ENCODE measurements around the gene RPS6KA2.

Gene RPS6KA2

DNA sequence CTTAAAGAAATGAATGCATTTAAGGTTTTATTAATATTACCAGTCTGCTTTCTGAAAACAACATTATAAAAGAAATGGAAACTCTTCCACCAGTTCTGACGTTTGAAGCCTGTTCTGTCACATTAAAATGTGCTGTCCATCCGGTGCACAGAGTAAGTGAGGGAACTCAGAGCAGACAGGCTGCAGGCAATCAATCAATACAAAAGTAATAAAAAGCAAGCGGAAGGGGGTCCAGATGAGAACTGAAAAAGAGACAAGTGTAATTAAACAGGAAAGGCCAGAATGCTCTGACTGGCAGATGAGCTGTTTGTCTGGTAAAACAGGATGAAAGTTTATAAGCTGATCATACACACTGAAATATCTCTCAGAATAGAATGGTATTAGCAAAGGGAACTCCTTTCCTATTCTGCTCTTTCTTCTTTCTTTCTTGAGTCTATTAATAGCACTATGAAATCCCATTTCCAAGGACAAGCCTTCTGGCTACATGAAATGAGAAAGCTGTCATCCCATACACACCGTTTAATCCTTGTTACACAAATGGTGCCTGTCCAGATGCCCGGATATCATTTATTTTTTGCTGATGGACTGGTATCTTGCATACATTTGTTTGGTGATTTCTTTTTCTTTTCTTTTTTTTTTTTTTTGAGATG is 134.8 kb downstream of the RPS6KA2 start:
- Mint-ChIP-seq H3K27me3 (ENCODE audit: low read depth) (no peaks in the 10 kb centered on the region), H3K4me1 (ENCODE audit: low read depth) (peaks cover 12% of the 10 kb centered on the region), H3K36me3 (ENCODE audit: low read depth) (peaks cover 13% of the 10 kb centered on the region), H3K4me3 (no peak overlapping the region), H3K27ac (no peak overlapping the region), H3K9me3 (peaks cover 11% of the 10 kb centered on the region)
- no peak for DNase-seq (ENCODE audit: low spot score)

GRCh38 chr6:166490671-166491500 is 136.2 kb downstream of the RPS6KA2 start:
- DNase-seq (ENCODE audit: low spot score), result no peak
- H3K36me3 Mint-ChIP-seq (ENCODE audit: low read depth), result peaks cover 16% of the 10 kb centered on the region
- peaks cover 14% of the 10 kb centered on the region for H3K4me1 Mint-ChIP-seq (ENCODE audit: low read depth)
- no peak overlapping the region for H3K27ac Mint-ChIP-seq
- H3K4me3 Mint-ChIP-seq, result no peak overlapping the region
- H3K27me3 Mint-ChIP-seq (ENCODE audit: low read depth), result no peaks in the 10 kb centered on the region
- H3K9me3 Mint-ChIP-seq, result peaks cover 13% of the 10 kb centered on the region

GRCh38 chr6:166489301-166490155 is 137.5 kb downstream of the RPS6KA2 start:
- H3K36me3 Mint-ChIP-seq (ENCODE audit: low read depth), result peaks cover 16% of the 10 kb centered on the region
- H3K27ac Mint-ChIP-seq, result peak overlapping the region; percentile 20
- no peaks in the 10 kb centered on the region for H3K27me3 Mint-ChIP-seq (ENCODE audit: low read depth)
- peaks cover 13% of the 10 kb centered on the region for H3K9me3 Mint-ChIP-seq
- H3K4me3 Mint-ChIP-seq, result no peak overlapping the region
- peaks cover 14% of the 10 kb centered on the region for H3K4me1 Mint-ChIP-seq (ENCODE audit: low read depth)
- no peak for DNase-seq (ENCODE audit: low spot score)

- peak overlapping the region; percentile 93 for H3K27ac Mint-ChIP-seq
- peaks cover 13% of the 10 kb centered on the region for H3K9me3 Mint-ChIP-seq
- H3K4me3 Mint-ChIP-seq, result peak overlapping the region; percentile 64
- peaks cover 16% of the 10 kb centered on the region for H3K36me3 Mint-ChIP-seq (ENCODE audit: low read depth)
- no peak for DNase-seq (ENCODE audit: low spot score)
- peaks cover 14% of the 10 kb centered on the region for H3K4me1 Mint-ChIP-seq (ENCODE audit: low read depth)
- H3K27me3 Mint-ChIP-seq (ENCODE audit: low read depth), result no peaks in the 10 kb centered on the region
Measured at GRCh38 chr6:166488701-166489100, 138.3 kb downstream of the RPS6KA2 start.

DNA sequence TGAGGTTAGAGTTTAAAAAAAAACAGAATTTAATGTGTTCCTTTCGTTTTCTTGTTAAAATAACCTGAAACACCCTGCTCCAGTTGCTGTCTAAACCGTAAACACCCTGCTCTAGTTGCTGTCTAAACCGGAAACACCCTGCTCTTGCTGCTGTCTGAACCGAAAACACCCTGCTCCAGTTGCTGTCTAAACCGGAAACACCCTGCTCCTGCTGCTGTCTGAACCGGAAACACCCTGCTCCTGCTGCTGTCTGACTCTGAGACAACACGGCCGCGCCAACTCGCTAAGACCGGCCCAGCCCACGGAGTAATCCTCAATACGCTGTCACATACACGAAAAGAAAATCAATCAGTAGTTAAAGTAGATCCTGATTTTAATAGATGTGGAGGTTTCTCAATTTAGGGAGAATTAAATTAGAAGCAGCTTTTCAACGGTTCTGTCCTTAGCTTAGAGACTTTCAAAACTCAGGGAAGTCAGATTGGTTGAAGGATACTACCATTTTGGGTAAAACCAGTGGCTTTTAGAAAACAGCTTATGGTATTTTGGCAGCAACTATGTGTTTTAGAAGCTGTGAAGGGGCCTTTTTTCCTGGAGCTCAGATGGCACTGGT is 138.9 kb downstream of the RPS6KA2 start:
- peaks cover 14% of the 10 kb centered on the region for H3K4me1 Mint-ChIP-seq (ENCODE audit: low read depth)
- H3K36me3 Mint-ChIP-seq (ENCODE audit: low read depth), result peaks cover 16% of the 10 kb centered on the region
- peak overlapping the region; percentile 64 for H3K4me3 Mint-ChIP-seq
- H3K27me3 Mint-ChIP-seq (ENCODE audit: low read depth), result no peaks in the 10 kb centered on the region
- H3K27ac Mint-ChIP-seq, result peak overlapping the region; percentile 93
- peaks cover 13% of the 10 kb centered on the region for H3K9me3 Mint-ChIP-seq
- peak; percentile 67 for DNase-seq (ENCODE audit: low spot score)

GRCh38 chr6:166487148-166487547 is 139.9 kb downstream of the RPS6KA2 start:
- H3K4me1 Mint-ChIP-seq (ENCODE audit: low read depth), result peaks cover 14% of the 10 kb centered on the region
- H3K27ac Mint-ChIP-seq, result peak overlapping the region; percentile 93
- peaks cover 16% of the 10 kb centered on the region for H3K36me3 Mint-ChIP-seq (ENCODE audit: low read depth)
- peak overlapping the region; percentile 64 for H3K4me3 Mint-ChIP-seq
- H3K9me3 Mint-ChIP-seq, result peaks cover 13% of the 10 kb centered on the region
- DNase-seq (ENCODE audit: low spot score), result no peak
- H3K27me3 Mint-ChIP-seq (ENCODE audit: low read depth), result no peaks in the 10 kb centered on the region

GRCh38 chr6:166486536-166486880 is 140.5 kb downstream of the RPS6KA2 start:
- Mint-ChIP-seq H3K36me3 (ENCODE audit: low read depth) (peaks cover 16% of the 10 kb centered on the region), H3K9me3 (peaks cover 13% of the 10 kb centered on the region), H3K27ac (no peak overlapping the region), H3K4me3 (no peak overlapping the region), H3K27me3 (ENCODE audit: low read depth) (no peaks in the 10 kb centered on the region), H3K4me1 (ENCODE audit: low read depth) (peaks cover 14% of the 10 kb centered on the region)
- no peak for DNase-seq (ENCODE audit: low spot score)

DNA sequence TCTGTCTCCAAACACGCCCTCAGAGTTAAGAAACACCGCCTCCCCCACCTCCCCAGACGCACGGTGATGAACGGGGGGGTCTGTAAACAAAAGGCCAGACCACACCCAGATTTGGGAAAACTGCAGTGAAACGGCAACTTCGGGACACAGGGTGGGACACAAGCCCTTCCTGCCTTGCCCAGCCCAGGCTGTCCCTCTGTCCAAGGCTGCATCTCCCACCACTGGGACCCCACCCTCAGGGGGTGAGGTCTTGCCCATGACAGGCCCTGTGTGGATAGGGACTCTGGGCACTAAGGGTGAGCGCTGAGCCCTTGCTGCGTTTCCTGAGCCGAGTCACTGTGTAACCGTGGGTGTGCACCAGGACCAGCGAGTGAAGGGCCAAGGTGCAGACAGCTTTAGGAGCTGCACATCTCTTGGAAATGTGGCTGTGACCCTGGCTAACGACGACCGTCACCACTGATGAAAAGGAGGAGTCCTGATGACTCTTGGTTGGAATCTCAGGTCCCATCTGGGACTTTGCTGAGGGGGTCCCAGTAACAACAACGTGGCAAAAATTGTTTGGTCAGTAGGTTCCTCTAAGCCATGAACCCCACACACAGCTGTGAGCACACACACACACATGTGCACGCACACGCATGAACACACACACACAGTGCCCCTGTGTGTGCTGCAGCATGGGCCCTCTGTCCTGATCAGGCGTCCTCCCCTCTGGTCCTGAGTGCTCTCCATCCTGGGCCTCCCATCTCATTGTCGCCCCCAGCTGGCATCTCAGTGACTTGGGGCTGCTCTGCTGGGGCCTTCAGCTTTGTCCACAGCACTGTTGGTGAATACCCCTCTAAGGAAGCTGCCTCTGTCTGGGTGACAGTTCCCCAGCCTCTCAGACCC is 141.2 kb downstream of the RPS6KA2 start:
- Mint-ChIP-seq H3K4me3 (no peak overlapping the region), H3K27me3 (ENCODE audit: low read depth) (no peaks in the 10 kb centered on the region), H3K9me3 (peaks cover 13% of the 10 kb centered on the region), H3K4me1 (ENCODE audit: low read depth) (peaks cover 14% of the 10 kb centered on the region), H3K27ac (no peak overlapping the region), H3K36me3 (ENCODE audit: low read depth) (peaks cover 16% of the 10 kb centered on the region)
- no peak for DNase-seq (ENCODE audit: low spot score)

GRCh38 chr6:166484863-166485262 is 142.2 kb downstream of the RPS6KA2 start:
- H3K27me3 Mint-ChIP-seq (ENCODE audit: low read depth), result no peaks in the 10 kb centered on the region

GRCh38 chr6:166483573-166484250 is 143.3 kb downstream of the RPS6KA2 start:
- H3K9me3 Mint-ChIP-seq, result peaks cover 13% of the 10 kb centered on the region
- H3K27ac Mint-ChIP-seq, result no peak overlapping the region
- DNase-seq (ENCODE audit: low spot score), result no peak
- peaks cover 14% of the 10 kb centered on the region for H3K36me3 Mint-ChIP-seq (ENCODE audit: low read depth)
- H3K4me1 Mint-ChIP-seq (ENCODE audit: low read depth), result peaks cover 14% of the 10 kb centered on the region
- H3K27me3 Mint-ChIP-seq (ENCODE audit: low read depth), result no peaks in the 10 kb centered on the region
- no peak overlapping the region for H3K4me3 Mint-ChIP-seq

More at GRCh38 chr6:166484863-166485262, 142.2 kb downstream of the RPS6KA2 start:
- H3K36me3 Mint-ChIP-seq (ENCODE audit: low read depth), result peaks cover 16% of the 10 kb centered on the region
- H3K9me3 Mint-ChIP-seq, result peaks cover 13% of the 10 kb centered on the region
- no peak for DNase-seq (ENCODE audit: low spot score)
- H3K27ac Mint-ChIP-seq, result peak overlapping the region; percentile 60
- H3K4me3 Mint-ChIP-seq, result no peak overlapping the region
- peaks cover 14% of the 10 kb centered on the region for H3K4me1 Mint-ChIP-seq (ENCODE audit: low read depth)

DNA sequence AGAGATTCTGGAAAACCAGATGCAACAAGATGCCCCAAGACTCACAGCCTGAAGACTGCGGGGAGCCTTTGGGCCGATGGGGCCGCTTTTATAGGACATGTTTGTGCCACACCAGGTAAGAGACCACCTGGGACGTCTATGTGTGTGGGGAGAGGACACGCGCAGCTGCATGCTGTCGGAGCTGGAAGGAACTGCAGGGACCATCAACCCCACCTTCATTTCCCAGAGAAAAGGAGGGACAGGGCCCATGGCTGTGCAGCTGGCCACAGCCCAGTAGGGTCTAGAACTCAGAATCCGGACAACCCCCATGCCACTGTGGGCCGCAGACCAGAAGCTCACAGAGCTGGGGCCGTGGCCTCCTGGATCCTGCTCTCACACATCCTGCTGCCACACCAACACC is 144.0 kb downstream of the RPS6KA2 start:
- H3K4me3 Mint-ChIP-seq, result no peak overlapping the region
- no peak overlapping the region for H3K27ac Mint-ChIP-seq
- H3K4me1 Mint-ChIP-seq (ENCODE audit: low read depth), result peaks cover 10% of the 10 kb centered on the region
- DNase-seq (ENCODE audit: low spot score), result no peak
- H3K9me3 Mint-ChIP-seq, result peaks cover 10% of the 10 kb centered on the region
- H3K27me3 Mint-ChIP-seq (ENCODE audit: low read depth), result no peaks in the 10 kb centered on the region
- peaks cover 10% of the 10 kb centered on the region for H3K36me3 Mint-ChIP-seq (ENCODE audit: low read depth)

DNA sequence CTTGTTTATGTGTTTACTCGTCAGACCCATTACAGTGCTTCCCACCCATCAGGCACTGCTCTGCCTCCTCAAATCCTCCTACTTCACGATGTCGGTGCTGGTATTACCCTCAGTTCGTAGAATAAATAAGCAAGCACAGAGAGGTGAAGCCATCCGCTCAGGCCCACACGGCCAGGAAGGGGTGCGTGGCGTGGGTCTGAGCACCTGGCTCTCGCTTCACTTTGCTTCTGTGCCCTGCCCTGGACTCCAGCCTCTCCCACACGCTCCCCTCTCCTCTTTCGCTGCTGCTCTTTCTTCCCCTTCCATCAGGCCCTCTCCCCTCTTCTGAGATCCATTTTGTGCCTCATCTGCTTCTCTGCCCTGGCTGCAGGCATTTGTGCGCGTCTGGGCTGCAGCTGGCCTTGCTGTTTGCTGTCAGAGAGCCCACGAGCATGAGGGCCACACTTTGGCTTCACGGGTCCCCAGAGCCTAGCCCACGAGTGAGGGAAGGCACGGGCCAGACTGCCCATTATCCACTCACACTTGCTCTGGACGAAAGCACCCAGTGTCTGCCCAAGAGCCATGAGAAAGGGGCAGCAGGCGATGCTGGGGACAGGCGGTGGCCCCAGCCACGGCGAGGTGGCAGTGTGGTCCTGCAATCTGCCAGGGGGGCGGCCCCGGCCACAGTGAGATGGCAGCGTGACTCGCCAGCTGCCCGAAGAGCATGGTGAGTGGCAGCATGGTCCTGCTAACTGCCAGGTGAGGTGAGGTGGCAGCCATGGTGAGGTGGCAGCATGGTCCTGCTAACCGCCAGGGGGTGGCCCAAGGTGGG is 148.1 kb downstream of the RPS6KA2 start:
- no peak for DNase-seq (ENCODE audit: low spot score)
- Mint-ChIP-seq H3K9me3 (no peaks in the 10 kb centered on the region), H3K27me3 (ENCODE audit: low read depth) (no peaks in the 10 kb centered on the region), H3K4me3 (no peak overlapping the region), H3K4me1 (ENCODE audit: low read depth) (no peaks in the 10 kb centered on the region), H3K36me3 (ENCODE audit: low read depth) (no peaks in the 10 kb centered on the region), H3K27ac (no peak overlapping the region)
